IPS-15b (cell line): ENCODE measurements around the gene IGFBP3.
A peak's percentile ranks its signal among the peaks of the same experiment; 100 is the strongest.

Source experiments
- H3K27me3 ChIP-seq: one replicate; pipeline ENCODE4 v1.6.1; 2013; ENCODE audit warnings: low read length; ENCODE audit not compliant: control insufficient read depth, insufficient read depth
- H3K36me3 ChIP-seq: one replicate; pipeline ENCODE4 v1.6.1; 2013; ENCODE audit warnings: low read length; ENCODE audit not compliant: control insufficient read depth, insufficient read depth
- H3K4me1 ChIP-seq: one replicate; pipeline ENCODE4 v1.6.1; 2013; ENCODE audit warnings: mild to moderate bottlenecking, low read length; ENCODE audit not compliant: control insufficient read depth, insufficient read depth
- H3K4me3 ChIP-seq: one replicate; pipeline ENCODE4 v1.5.1; 2013; ENCODE audit warnings: low read depth, low read length
- H3K9ac ChIP-seq: one replicate; pipeline ENCODE4 v1.6.1; 2013; ENCODE audit warnings: low read depth, mild to moderate bottlenecking, low read length
- H3K9me3 ChIP-seq: one replicate; pipeline ENCODE4 v1.6.1; 2013; ENCODE audit warnings: mild to moderate bottlenecking, low read length; ENCODE audit not compliant: control insufficient read depth, insufficient read depth

The IGFBP3 gene

GRCh38 chr7:45890125-45890901 lies 30.8 kb downstream of the IGFBP3 start:
- Histone ChIP-seq H3K4me1 (peaks cover 2% of the 10 kb centered on the region), H3K9me3 (no peaks in the 10 kb centered on the region), H3K36me3 (no peaks in the 10 kb centered on the region), H3K27me3 (peaks cover 57% of the 10 kb centered on the region), H3K4me3 (no peak overlapping the region), H3K9ac (no peak overlapping the region)

DNA sequence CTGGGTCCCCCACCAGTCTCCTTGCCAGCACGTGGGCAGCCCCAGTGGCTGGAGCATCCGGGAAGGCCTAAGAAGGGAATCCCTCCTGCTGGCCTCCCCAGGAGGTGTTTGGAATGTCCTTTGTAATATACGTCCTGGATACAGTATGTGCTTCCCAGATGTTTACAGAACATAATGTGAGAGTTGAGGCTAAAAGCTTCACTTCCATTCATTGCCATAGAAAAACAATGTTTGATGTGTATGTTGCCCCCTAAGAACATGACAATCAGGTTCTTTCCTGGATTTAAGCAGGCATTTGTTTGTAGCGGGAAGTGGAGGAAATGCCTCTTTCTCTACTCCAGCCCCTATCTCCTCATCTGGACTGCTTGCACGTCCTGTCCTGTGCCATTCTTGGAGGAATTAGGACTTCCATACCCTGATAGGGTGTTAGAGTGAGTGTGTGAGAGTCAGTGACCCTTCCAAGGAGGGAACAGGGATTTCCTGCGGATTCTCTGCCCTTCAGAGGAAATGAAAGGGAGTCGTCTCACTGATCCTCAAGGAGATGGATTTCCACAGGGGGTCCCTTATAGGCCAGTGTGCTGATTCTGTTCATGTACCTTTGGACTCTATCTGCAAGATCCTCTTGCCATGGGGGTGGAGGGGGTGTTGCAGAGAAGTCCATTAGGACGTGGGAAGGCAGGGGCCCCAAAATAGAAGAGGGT lies 31.6 kb downstream of the IGFBP3 start:
- H3K27me3 ChIP-seq, result peaks cover 59% of the 10 kb centered on the region
- H3K4me1 ChIP-seq, result peaks cover 2% of the 10 kb centered on the region
- no peaks in the 10 kb centered on the region for H3K9me3 ChIP-seq
- H3K9ac ChIP-seq, result no peak overlapping the region
- H3K36me3 ChIP-seq, result no peaks in the 10 kb centered on the region
- H3K4me3 ChIP-seq, result peak overlapping the region; percentile 60

DNA sequence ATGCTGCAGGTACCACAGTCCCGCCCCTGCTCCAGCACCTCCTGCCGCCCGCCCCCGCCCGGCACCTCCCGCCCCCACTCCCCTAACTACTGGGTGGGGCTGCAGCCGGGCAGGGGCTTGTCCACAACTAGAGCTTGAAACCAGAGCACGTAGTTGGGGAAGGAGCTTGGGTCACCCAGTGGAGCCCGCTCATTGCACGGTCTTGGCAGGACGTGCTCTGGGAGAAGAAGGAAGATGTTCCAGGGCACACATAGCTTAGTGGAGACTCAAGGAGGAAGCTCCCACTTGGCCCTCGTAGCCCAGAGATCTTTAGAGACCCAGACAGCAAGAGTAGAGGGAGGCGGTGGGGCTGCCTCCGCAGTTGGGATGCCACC lies 32.1 kb downstream of the IGFBP3 start:
- no peak overlapping the region for H3K9ac ChIP-seq
- peaks cover 59% of the 10 kb centered on the region for H3K27me3 ChIP-seq
- no peaks in the 10 kb centered on the region for H3K9me3 ChIP-seq
- no peaks in the 10 kb centered on the region for H3K36me3 ChIP-seq
- H3K4me3 ChIP-seq, result peak overlapping the region; percentile 60
- H3K4me1 ChIP-seq, result peaks cover 2% of the 10 kb centered on the region

DNA sequence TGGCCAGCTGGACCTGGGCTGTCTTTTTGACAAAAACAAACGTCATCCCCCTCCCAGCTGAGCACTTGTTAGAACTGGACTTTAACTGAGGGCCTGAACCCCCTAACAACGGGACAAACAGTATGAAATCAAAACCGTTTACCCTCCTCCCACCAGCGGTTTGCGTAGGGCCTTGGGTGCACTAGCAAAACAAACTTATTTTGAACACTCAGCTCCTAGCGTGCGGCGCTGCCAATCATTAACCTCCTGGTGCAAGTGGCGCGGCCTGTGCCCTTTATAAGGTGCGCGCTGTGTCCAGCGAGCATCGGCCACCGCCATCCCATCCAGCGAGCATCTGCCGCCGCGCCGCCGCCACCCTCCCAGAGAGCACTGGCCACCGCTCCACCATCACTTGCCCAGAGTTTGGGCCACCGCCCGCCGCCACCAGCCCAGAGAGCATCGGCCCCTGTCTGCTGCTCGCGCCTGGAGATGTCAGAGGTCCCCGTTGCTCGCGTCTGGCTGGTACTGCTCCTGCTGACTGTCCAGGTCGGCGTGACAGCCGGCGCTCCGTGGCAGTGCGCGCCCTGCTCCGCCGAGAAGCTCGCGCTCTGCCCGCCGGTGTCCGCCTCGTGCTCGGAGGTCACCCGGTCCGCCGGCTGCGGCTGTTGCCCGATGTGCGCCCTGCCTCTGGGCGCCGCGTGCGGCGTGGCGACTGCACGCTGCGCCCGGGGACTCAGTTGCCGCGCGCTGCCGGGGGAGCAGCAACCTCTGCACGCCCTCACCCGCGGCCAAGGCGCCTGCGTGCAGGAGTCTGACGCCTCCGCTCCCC lies 32.7 kb downstream of the IGFBP3 start, which contains the start of gene IGFBP1:
TSS of gene IGFBP1 (plus strand) at position 304 of the 808 bp plus-strand sequence. CDS start at position 469, 165 bp downstream.
- Histone ChIP-seq H3K4me1 (peaks cover 2% of the 10 kb centered on the region), H3K4me3 (peak within 1 kb of the TSS; percentile 60), H3K27me3 (peaks cover 59% of the 10 kb centered on the region), H3K9me3 (no peaks in the 10 kb centered on the region), H3K9ac (no peak within 1 kb of the TSS), H3K36me3 (no peaks in the 10 kb centered on the region)

DNA sequence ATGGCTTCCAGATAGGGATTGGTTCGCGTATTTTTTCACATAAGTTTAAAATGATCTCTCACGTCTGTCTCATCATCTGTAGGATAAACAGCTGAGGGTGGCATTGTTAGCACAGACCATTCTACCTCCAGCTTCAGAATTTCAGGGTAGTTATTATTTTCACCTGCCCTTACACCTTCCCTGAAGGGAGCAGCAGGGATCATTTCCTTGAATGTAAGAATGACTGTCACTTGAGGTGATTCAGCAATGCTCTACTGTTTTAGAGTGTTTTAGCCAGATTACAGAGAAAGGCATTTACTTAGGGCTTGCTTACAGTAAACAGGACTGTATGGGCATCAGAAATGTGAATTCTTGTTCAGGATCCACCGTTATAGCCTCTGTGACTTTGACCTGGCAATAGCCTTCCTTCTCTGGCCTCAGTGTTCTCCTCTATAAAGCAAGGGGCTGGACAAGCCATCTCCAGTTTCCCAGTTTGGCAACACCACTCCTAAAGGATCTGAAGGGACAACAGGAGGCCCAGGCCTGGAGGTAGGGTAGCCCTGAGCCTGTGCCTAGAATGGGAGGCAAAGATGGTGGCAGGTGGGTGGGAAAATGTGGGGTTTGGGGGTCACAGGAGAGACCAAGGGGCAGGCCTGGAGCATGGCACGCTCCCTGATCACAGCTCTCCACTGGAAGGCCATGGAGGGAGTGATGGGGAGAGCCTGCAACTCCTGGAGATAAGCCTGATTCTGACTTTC lies 34.0 kb downstream of the IGFBP3 start:
- Histone ChIP-seq H3K9ac (no peak overlapping the region), H3K27me3 (peaks cover 59% of the 10 kb centered on the region), H3K36me3 (no peaks in the 10 kb centered on the region), H3K9me3 (no peaks in the 10 kb centered on the region), H3K4me3 (no peak overlapping the region), H3K4me1 (peaks cover 6% of the 10 kb centered on the region)

- no peak overlapping the region for H3K4me3 ChIP-seq
- peaks cover 45% of the 10 kb centered on the region for H3K27me3 ChIP-seq
- no peaks in the 10 kb centered on the region for H3K9me3 ChIP-seq
- peaks cover 6% of the 10 kb centered on the region for H3K4me1 ChIP-seq
- no peaks in the 10 kb centered on the region for H3K36me3 ChIP-seq
- no peak overlapping the region for H3K9ac ChIP-seq
Observed at GRCh38 chr7:45885264-45885882, 35.7 kb downstream of the IGFBP3 start.

GRCh38 chr7:45884136-45884535 lies 36.9 kb downstream of the IGFBP3 start:
- peaks cover 5% of the 10 kb centered on the region for H3K4me1 ChIP-seq
- peaks cover 33% of the 10 kb centered on the region for H3K27me3 ChIP-seq
- no peak overlapping the region for H3K4me3 ChIP-seq
- H3K36me3 ChIP-seq, result no peaks in the 10 kb centered on the region
- no peaks in the 10 kb centered on the region for H3K9me3 ChIP-seq
- H3K9ac ChIP-seq, result no peak overlapping the region

- no peak overlapping the region for H3K4me3 ChIP-seq
- peaks cover 3% of the 10 kb centered on the region for H3K4me1 ChIP-seq
- H3K27me3 ChIP-seq, result peaks cover 17% of the 10 kb centered on the region
- peaks cover 3% of the 10 kb centered on the region for H3K9me3 ChIP-seq
- H3K36me3 ChIP-seq, result no peaks in the 10 kb centered on the region
- H3K9ac ChIP-seq, result no peak overlapping the region
Observed at GRCh38 chr7:45882465-45882810, 38.6 kb downstream of the IGFBP3 start.

DNA sequence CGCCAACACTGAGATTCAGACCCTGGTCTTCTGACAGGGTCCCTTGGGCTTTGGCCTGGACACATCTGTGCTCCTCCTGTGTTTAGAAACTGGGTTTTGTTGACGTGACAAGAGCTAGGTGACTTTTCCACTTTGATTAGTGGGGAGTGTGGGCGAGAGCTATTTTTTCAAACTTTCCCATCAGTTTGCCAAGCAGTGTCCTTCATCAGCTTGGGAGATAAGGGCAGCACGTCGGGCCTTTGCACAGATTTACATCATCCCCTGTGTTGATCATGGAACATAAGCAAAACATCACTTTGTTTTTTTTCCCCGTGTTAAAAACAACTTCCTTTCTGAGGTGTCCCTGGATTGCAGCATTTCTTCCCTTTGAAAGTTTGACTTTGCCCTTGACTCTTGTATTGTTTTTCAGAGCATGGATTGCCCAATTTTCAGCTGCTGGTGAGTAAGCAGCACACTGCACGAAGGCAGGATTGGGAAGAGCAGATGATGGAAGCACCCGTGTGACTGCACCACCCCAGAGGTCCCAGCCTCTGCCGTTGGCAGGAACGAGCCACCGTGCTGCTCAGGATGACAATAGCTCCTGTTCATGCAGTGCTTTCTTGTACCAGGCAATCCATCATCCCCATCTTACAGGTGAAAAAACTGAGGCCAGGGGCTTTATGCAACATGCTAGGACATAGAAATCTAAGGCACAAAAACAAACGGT lies 39.2 kb downstream of the IGFBP3 start:
- peaks cover 3% of the 10 kb centered on the region for H3K9me3 ChIP-seq
- peaks cover 3% of the 10 kb centered on the region for H3K4me1 ChIP-seq
- H3K27me3 ChIP-seq, result peaks cover 12% of the 10 kb centered on the region
- no peak overlapping the region for H3K9ac ChIP-seq
- H3K4me3 ChIP-seq, result no peak overlapping the region
- no peaks in the 10 kb centered on the region for H3K36me3 ChIP-seq

DNA sequence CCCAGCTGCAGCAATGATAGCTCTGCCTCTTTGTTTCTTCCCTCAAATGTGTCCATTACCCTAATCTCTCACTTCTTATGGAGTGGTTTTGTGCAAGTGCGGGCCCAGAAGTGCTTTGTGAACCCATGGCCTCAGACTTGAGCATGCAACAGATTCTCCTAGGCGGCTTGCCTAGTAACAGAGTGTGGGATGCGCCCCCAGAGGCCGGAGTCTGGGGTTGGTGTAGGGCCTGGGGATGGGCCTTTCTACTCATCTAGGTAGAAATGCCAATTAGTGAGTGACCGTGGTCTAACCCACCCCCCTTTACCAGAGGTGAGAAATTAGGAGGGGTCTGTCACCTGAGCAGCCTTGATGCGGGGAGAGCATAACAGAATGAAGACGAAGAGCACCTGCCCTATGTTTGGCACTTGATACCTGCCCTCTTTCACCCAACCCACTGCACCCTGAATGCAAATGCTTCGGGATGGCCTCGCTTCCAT lies 39.8 kb downstream of the IGFBP3 start:
- H3K9me3 ChIP-seq, result peaks cover 3% of the 10 kb centered on the region
- no peak overlapping the region for H3K4me3 ChIP-seq
- no peak overlapping the region for H3K9ac ChIP-seq
- H3K27me3 ChIP-seq, result peaks cover 6% of the 10 kb centered on the region
- peaks cover 3% of the 10 kb centered on the region for H3K4me1 ChIP-seq
- no peaks in the 10 kb centered on the region for H3K36me3 ChIP-seq
